HG03060 (cell line): ENCODE data around the gene DMKN.

Experiments used
- ATAC-seq: cut with Tn5 transposase; IDR thresholded peaks from one replicate; pipeline ENCODE4 v1.9.1; 2021; ENCODE audit warnings: low read depth, moderate number of reproducible peaks; ENCODE audit not compliant: unreplicated experiment

DMKN gene

DNA sequence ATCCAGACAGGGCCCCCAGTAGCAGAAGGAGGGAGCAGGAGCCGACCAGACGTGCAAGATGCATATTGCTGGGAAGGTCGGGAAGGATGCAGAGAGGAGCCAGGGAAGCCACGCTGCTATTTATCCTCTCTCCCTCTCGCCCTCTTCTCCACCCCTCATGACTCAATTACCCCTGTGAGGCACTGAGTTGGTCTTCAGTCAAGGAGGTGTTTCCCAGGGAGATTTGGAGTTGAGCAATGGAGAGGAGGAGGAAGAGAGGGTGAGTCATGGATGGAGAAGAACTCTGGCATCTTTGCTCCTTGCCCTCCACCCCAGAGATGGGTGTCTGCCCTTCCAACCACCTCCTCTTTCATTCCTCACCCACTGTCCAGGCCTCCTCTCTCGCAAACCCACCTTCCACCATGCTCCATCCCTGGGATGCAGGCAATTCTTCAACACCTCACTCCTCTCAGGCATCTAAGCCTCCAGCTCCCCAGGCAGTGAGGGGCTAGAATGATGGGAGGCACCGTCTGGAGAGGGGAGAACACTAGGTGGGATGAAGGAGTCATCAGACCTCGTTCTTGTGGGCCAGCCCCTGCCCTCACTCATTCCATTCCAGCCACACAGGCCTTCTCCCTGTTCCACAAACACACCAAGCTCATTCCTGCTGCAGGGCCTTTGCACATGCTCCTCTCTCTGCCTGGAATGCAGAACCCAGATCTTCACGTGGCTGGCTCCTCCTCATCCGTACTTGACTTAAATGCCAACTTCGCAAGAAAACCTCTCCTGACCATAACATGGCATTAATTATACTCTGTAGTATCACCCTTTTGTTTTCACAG is 15.0 kb upstream of the DMKN start, which contains the start of gene SBSN:
Gene SBSN, minus strand, starts transcription at position 94 of the 821 bp plus-strand sequence. Its CDS starts 30 bp downstream, at position 64.
- no peak for ATAC-seq

DNA sequence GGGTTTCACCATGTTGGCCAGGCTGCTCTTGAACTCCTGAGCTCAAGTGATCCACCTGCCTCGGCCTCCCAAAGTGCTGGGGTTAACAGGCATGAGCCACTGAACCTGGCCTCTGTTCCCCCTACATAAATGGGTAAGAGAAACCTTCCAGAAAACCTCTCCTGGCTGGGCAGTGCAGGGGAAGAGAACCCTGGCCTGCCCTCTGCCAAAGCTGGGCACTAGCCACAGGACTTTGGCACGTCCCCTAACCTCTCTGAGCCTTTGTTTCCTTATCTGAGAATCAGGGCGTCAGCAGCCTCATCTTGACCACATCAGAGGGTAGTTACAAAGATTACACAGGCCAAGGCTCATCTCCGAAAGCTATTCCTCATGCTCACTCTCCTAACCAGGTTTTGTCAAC is 12.4 kb upstream of the DMKN start:
- ATAC-seq, result no peak

DNA sequence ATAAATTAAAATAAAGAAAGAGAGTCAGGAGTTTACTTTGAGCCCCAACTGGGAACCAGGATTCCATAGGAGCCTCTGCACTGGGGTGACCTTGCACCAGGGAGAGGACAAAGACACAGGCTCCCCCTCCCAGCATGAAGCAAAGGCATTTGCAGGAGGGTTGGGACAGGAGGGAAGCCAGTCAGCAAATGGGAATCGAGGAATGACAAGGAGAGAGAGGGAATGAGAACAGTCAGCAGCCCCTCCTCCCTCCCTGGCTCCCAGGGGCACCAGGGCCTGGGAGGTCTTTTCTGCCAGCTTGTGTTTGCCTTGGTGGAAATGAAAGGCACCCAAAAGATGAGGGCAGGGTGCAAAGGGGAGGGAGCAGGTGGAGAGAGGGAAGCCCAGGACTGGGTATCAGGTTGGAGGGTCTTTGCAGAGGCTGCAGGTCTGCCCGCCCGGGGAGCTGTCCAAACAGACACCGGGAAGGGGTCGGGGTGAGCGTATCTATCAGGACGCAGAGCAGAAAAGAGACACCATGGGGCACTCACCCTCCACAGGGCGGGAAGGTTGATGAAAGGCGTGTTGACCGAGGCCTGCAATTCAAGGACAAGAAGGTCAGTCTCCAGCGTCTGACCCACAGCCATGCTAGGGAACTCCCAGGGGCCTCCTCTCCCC is 10.9 kb upstream of the DMKN start:
- no peak for ATAC-seq

DNA sequence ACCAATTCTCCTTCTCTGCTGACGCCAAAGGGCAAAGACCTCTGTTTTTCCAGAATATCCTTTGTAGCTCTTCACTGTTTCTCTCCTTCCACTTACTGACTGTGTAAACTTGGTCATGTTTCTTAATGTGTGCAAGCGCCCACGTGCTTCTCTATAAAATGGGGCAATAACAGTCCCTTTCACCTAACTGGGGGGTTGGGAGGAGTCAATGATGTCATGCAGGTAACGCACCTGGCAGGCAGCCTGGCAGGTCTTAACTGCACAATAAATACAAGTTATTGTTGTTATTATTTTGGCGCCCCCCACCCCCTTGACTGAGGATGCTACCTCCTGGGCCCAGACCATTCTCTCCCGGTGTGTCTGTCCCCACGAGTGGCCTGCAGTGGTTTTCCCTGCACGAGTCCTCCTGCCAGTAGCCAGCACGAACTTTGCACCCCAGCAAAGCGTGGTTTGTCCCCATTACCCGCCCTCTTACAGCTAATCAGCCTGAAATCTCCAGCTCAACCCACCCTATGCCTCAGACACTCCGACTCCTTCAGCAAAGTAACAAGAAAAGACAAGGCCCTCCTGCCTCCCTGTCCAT is 9.4 kb upstream of the DMKN start:
- no peak for ATAC-seq

DNA sequence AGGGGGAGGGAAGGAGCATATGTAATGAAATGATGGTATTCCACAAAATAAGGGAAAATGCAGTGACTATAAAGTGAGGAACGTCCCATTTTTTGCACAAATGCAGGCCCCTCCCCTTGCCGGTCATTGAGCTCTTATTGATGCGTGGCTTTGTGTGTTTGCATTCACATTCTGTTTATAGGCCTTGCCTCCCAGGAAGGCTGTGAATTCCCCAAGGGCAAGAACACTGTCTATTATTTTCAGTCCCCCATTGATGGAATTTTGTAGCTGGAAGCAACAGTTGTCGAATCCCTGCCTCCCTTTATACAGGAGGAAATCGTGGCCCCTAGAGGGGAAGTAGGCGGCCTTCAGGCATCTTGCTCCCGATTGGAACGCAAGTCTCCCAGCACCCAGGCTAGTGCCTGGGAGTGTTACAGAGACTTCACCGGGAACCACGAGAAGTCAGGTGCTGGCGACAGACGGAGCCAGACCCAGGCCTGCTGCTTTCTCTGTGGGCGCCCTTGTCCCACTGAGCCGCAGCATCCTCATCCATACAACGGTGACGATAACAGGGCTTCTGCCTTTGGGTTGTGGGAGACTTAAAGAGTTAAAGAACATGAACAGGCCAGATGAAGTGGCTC is 7.8 kb upstream of the DMKN start:
- no peak for ATAC-seq

DNA sequence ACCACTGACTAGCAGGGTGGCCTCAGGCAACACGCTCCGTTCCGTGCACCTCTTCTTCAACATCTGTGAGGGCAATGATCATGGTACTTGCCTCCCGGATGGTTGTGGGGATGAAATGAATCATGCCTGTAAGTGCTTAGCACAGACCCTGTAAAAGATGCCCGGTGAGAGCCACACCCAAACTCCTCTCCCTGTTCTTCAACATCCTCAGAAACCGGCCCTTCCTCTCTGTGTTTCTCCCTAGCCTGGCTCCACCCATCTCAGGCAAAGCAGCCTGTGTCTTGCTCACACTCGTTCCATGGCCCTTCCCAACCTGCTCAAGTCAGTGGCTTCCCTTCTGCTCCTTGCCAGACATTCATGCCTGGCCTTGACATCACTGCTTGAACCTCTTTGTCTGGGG is 5.8 kb upstream of the DMKN start:
- no peak for ATAC-seq

DNA sequence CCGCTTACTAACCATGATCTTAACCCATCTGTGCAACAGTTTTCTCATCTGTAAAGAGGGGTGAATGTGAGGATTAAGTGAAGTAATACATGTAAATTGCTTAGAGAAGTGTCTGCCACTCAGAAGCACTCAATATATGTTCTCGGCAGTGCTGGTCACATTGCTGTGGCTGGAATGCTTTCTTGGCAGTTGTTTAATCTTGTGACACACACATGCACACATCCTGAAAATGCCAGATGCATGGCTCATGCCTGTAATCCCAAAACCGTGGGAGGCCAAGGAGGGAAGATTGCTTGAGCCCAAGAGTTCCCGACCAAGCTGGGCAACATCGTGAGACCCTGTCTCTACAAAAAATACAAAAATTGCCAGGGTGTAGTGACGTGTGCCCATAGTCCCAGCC is 4.9 kb upstream of the DMKN start:
- ATAC-seq, result no peak

DNA sequence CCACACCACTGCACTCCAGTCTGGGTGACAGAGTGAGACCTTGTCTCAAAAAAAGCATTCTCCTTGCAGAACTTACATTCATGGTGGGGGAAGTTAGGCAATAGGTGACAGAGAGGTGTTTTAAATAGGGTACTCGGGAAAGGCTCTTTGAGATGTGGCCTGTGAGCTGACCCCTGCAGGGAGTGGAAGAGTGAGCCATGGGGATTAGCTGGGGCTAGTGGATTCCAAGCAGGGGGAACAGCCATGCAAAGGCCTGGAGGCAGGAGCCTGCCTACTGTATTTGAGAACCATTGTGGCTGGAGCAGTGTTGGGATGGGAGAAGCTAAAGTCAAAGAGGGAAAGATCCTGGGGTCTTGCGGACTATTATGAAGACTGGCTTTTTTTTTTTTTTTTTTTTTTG is 3.9 kb upstream of the DMKN start:
- no peak for ATAC-seq

DNA sequence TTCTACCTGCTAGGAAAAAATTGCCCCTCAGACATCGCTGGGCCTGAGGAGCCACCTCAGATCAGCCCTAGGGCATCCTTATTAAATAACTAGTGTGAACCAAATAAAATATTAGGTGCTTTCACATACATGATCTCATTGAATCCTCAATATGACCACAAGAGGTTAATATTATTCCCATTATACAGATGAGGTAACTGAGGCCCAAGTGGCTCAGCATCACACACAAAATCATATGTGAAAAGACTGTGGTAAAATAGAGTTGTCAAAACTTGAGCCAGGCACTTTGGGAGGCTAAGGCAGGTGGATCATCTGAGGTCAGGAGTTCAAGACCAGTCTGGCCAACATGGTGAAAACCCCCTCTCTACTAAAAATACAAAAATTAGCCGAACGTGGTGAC is 2.9 kb upstream of the DMKN start:
- no peak for ATAC-seq

DNA sequence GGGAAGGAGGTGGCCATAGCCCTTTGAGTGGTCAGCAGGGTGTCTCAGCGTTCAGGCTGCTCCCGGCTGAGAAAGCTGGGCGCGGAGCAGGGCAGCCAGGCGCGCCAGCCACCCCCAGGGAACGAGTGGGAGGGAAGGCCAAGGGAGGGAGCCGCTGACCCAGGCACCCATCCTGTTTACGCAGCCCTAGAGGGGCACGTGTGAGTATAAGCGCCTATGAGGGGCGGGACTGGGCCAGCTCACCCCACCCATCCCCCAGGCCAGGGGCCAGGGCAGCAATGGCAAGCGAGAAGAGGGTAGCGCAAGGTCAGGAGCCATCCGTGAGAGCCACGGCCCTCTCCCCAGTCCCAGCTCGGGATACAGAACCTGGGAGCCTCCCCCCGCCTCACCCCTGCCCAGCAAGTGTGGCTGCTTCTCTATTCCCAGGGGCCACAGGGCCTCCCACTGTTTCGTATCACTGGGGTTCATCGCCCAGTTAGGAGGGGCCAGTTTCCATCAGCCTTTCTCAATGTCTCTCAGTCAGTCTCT is 897 bp upstream of the DMKN start:
- no peak for ATAC-seq

DNA sequence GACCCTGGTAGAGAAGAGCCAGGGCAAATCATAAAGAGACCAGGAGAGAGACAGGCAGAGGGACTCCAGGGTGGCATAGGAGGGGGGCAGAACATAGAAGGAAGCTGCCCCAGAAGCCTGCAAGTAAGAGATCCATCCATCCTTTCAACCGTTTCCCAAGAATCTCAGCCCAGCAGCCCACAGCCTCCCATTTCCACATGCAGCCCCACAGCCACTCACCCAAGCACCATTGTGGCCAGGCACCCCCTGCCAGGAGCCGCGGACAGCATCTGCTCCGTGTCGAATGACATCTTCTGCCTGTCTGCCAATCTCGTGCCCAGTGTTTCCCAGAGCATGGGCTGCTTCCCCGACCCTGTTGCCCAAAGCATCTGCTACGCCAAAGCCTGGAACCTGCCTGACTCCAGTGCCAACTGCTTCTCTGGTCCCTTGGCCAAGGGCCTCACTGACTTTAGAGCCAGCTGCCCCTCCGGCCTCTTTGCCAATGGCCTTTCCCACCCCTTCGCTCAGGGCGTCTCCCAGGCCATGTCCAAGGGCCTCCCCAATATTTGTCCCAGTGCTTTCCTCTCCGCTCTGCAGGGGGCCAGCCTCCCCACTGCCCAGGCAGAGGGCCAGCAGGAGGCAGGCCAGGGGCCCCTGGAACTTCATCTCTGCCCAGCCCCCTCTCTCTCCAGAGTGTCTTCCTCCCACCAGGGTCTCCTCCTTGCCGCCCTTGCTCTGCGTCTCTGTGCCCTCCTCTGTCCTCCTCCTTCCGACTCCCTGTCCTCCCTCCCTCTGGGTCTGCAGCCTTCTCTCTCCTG is 420 bp downstream of the DMKN start:
- ATAC-seq, result no peak

DNA sequence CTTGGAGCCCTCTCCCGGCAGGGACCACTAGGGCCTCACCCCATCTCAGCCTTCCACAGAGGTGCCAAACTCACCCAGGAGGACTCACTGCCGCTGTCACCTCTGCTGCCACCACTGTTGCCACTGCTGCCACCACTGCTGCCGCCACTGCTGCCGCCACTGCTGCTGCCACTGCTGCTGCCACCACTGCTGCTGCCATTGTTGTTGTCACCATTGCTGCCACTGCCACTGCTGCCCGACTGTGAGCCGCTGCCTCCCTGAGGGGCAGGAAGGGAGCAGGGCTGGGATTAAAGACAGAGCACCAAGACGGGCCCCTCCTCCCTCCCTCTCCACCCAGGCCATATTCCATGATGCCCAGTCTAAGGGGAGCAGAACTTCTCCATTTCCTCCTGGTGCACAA is 2.1 kb downstream of the DMKN start:
- no peak for ATAC-seq

DNA sequence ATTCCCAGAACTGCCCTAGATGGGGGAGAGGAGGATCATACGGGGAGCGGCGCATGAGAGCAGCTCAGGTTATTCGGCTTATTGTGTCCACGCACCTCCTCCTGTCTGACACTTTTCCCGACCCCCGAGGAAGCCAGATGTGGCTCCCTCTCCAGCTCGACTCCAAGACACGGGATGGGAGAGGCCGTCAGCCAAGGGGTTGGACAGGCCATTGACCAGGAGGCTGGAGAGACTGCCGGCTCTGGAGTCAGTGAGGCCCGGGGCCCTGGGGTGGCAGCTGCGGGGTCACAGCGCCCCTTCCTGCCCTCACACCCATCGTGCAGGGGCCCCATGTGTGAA is 2.9 kb downstream of the DMKN start:
- no peak for ATAC-seq

DNA sequence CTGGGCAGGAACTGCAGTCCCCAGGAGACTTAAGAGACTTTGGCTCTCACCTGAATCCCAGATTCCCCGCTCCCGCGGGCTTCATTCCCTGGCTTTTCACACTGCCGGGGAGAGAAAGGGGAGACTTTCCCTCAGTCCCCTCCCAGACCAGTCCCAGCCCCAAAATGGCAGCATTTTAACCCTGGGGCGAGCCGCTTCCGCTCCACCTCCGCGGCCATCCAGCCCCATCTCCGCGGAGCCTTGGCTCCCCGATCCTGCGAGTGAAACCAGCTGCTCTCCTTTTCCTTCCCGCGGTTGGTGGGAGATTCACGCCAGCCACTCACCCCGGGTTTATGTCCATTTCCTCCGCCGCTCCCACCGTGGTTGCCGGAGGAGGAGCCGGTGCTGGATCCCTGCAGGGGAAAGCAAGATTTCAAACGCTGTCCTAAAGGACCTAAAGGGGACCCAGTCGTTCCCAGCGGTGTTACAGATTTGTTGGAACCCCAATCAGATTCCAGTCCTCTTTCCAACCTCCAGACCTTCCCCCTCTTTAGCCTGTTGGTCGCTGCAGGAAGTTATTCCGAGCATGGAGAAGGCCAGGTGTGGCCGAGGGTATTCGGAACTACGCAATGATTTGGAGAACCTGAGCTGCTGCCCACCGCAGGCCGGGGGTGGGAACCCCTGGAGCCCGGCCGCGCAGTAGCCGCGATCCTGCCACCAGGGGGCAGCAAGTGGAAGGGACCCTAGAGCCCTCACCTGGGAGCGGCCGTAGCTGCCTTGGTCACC is 3.4 kb downstream of the DMKN start:
- ATAC-seq, result no peak

DNA sequence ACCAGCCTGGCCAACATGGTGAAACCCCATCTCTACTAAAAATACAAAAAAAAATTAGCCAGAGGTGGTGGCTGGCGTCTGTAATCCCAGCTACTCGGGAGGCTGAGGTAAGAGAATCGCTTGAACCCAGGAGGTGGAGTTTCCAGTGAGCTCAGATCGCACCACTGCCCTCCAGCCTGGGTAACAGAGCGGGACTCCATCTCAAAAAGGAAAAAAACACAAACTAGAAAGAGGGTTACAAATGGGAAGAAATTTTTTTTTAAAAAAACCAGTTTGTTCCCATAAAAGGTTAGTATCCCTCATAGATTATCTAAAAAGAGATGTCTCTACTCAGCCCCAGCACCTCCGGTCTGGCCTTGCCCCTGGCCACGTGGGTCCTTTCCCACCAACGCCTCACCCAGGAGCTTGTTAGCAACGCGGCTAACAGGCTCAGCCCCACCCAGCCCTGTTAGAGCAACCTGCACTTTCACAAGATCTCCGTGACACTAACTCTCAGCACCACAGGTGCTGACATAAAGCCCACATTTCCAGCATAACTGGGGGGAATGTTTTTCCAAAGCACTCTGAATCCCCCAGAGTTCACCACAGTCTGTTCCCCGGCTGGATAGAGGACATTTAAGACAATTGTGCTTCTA is 4.3 kb downstream of the DMKN start:
- no peak for ATAC-seq

DNA sequence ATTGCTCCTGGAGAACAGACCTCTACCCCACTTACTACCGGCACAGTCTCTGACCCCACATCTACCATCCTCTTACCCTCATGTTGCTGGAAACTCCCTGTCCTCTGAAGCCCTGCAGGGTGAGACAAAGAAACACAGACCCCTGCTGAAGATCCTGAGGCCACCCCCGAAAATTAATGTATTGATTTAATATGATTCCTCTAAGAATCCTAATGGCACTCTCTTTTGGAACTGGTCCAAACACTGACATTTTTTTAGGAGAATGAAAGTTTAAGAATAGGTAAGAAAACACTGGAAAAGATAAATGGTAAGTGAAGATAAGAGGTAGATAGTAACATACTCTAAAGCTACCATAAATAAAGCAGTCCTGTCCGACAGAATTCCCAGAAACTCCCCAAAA is 5.3 kb downstream of the DMKN start:
- no peak for ATAC-seq

DNA sequence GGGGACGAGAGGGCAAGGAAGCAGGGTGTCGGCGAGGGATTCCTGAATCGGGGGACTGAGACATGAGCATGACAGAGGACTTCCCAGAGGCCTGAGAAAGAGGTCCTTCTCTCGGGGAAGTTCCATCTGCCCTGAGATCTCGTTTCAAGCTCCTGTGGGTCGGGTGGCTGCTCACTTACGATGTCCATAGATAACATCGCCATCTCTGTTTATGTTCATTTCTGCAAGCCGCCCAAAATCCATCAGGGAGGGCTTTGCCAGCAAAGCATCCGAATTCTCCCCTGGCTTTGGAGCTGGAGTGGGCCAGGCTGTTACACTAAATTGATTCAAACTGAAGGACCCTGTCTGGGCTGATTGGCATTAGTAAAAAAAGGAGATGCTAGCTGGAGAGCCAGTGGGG is 5.9 kb downstream of the DMKN start:
- no peak for ATAC-seq

DNA sequence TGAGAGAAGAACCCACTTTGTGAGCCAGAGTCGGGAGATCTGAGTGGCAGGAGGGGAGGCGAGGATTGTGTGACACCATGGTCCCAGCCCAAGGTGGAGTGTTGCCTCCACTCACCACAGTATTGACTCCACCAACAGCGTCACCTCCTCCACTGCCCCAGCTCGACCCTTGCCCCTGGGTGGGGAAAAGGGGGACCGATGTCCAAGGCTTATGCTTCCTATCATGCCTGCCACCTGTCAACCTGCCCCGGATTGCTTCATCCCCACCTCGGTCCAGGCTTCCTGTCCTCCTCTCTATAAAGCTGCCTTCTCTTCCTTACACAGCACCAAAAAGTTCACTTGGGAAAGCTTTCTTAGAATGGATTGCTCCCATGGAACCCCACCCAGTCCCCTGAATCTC is 7.4 kb downstream of the DMKN start:
- ATAC-seq, result no peak

DNA sequence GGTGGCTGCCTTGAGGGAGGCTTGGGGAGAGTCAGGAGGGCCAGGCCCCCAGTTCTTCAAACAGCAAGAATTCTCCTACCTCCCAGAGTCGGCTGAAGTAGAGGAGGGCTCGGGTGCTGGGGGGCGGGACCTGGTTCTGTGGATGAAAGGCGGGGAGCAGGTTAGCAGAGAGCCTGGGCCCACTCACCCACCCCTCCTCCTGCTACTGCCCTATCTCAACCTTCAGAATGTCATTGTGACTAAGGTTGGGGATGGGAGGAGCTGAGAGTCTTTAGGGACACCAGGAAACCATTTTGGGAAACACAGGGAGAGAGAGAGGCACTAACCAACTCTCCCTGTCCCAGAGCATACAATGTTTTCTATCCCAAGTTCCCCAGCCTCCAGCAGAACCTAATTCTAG is 10.7 kb downstream of the DMKN start:
- ATAC-seq, result no peak
